Activated T-cell treated with anti-CD3 and anti-CD28 coated beads, Interleukin-2, amount 50 U/mL, for 1 hour (primary cell): ENCODE measurements around the gene CCR5AS.
"Not testable (repeated sequence)": the region's sequence is repeated elsewhere in the genome, so short reads cannot be mapped to it uniquely, and the experiment has no call there.

Experiments used
- DNase-seq: peaks from one replicate; pipeline ENCODE4 v3.0.0-alpha.2; 2020

The CCR5AS gene

GRCh38 chr3:46406788-46407611 lies at the start of gene CCR5AS, which contains the start of gene CCRL2:
Gene CCR5AS, minus strand, starts transcription at chr3:46407066.
Gene CCRL2, plus strand, starts transcription at chr3:46407259. Its CDS starts 821 bp downstream, at chr3:46408080.
- DNase-seq = peak; percentile 40

GRCh38 chr3:46456118-46456517 lies 49.3 kb upstream of the CCR5AS start:
- no peak for DNase-seq

GRCh38 chr3:46455231-46456115 lies 48.6 kb upstream of the CCR5AS start:
- no peak for DNase-seq

- DNase-seq = no peak
Observed at GRCh38 chr3:46454606-46455005, 47.7 kb upstream of the CCR5AS start.

- no peak for DNase-seq
Observed at GRCh38 chr3:46454209-46454595, 47.3 kb upstream of the CCR5AS start.

- no peak for DNase-seq
Observed at GRCh38 chr3:46453526-46454208, 46.8 kb upstream of the CCR5AS start.

GRCh38 chr3:46449755-46450552 lies 43.1 kb upstream of the CCR5AS start:
- no peak for DNase-seq

- no peak for DNase-seq
Observed at GRCh38 chr3:46448721-46449120, 41.9 kb upstream of the CCR5AS start.

GRCh38 chr3:46447228-46447985 lies 40.5 kb upstream of the CCR5AS start:
- DNase-seq = no peak

GRCh38 chr3:46442576-46443530 lies 36.0 kb upstream of the CCR5AS start:
- no peak for DNase-seq

- DNase-seq = no peak
Observed at GRCh38 chr3:46440531-46441294, 33.8 kb upstream of the CCR5AS start.

GRCh38 chr3:46438831-46439230 lies 32.0 kb upstream of the CCR5AS start:
- DNase-seq = no peak

GRCh38 chr3:46435081-46435726 lies 28.3 kb upstream of the CCR5AS start:
- DNase-seq = no peak

GRCh38 chr3:46433841-46434240 lies 27.0 kb upstream of the CCR5AS start:
- no peak for DNase-seq

- DNase-seq = not testable (repeated sequence)
Observed at GRCh38 chr3:46433118-46433517, 26.3 kb upstream of the CCR5AS start.

GRCh38 chr3:46431905-46432304 lies 25.0 kb upstream of the CCR5AS start:
- not testable (repeated sequence) for DNase-seq

- DNase-seq = not testable (repeated sequence)
Observed at GRCh38 chr3:46430879-46431278, 24.0 kb upstream of the CCR5AS start.

- no peak for DNase-seq
Observed at GRCh38 chr3:46429671-46430070, 22.8 kb upstream of the CCR5AS start.

GRCh38 chr3:46429250-46429649 lies 22.4 kb upstream of the CCR5AS start:
- DNase-seq = no peak
